H1 (cell line): ENCODE measurements around the gene CDKL5. TPM values are rescaled to one million over a fixed set of nuclear protein-coding genes. Genes with fewer than 3 reads are reported as not detected.

ENCODE experiments used
- CTCF ChIA-PET: fragments of 300-600 bp; sonication (Branson Sonifier 250); formaldehyde crosslinking; loops from one replicate; lab custom pipeline; 2021; ENCODE audit not compliant: partially characterized antibody; lab: Charles Lee
- POLR2A ChIA-PET: fragments of 300-600 bp; sonication (Branson Sonifier 250); formaldehyde crosslinking; loops from one replicate; lab custom pipeline; 2021; ENCODE audit warnings: inconsistent platforms; ENCODE audit not compliant: partially characterized antibody; lab: Charles Lee
- DNase-seq, 2 experiments: peaks; one replicate each; pipeline versions ENCODE4 v3.0.0 to v3.0.0-alpha.2; 2010 to 2022; ENCODE audit warnings: low spot score in 2 of 2, low read depth in 1 of 2, mixed read lengths in 1 of 2
- FAIRE-seq: peaks from 2 replicates; lab custom pipeline; 2011; peaks lifted over from hg19 to GRCh38; lab: Jason Lieb, UNC
- H2AFZ ChIP-seq: 2 replicates; pipeline ENCODE4 v1.8.1; 2012; ENCODE audit warnings: low read length, inconsistent platforms
- H2AK5ac ChIP-seq: 2 replicates; pipeline ENCODE4 v1.6.1; 2013; ENCODE audit warnings: low read depth, low read length
- H2BK120ac ChIP-seq: replicated peaks from 2 replicates; pipeline ENCODE3; 2013; ENCODE audit warnings: low read depth, low read length, inconsistent platforms
- H2BK12ac ChIP-seq: 2 replicates; pipeline ENCODE4 v1.6.1; 2013; ENCODE audit warnings: low read depth, low read length
- H2BK15ac ChIP-seq: 2 replicates; pipeline ENCODE4 v1.6.1; 2013; ENCODE audit warnings: low read length
- H2BK20ac ChIP-seq: 2 replicates; pipeline ENCODE4 v1.6.1; 2013; ENCODE audit warnings: low read length
- H2BK5ac ChIP-seq: 2 replicates; pipeline ENCODE4 v1.6.1; 2013; ENCODE audit warnings: low read depth, low read length
- H3K14ac ChIP-seq: 2 replicates; pipeline ENCODE4 v1.6.1; 2013; ENCODE audit warnings: inconsistent platforms; ENCODE audit not compliant: insufficient read length
- H3K18ac ChIP-seq: 2 replicates; pipeline ENCODE4 v1.6.1; 2013; ENCODE audit warnings: low read length; ENCODE audit errors: extremely low read depth
- H3K23ac ChIP-seq: 2 replicates; pipeline ENCODE4 v1.6.1; 2013; ENCODE audit warnings: inconsistent platforms; ENCODE audit not compliant: insufficient read length
- H3K23me2 ChIP-seq: 2 replicates; pipeline ENCODE4 v1.6.1; 2013; ENCODE audit warnings: low read depth, low read length
- H3K27ac ChIP-seq: 2 replicates; pipeline ENCODE4 v1.6.1; 2011; ENCODE audit warnings: low read depth, low read length, inconsistent platforms
- H3K27me3 ChIP-seq, 4 experiments: replicated peaks in 1 of 4; 1 replicate in 1 of 4; 2 replicates in 3 of 4; pipeline versions ENCODE4 v1.6.1 to v1.8.1; 2011 to 2013; ENCODE audit warnings: low read length in 3 of 4, mild to moderate bottlenecking in 3 of 4, inconsistent platforms in 2 of 4, mixed read lengths in 2 of 4, moderate library complexity in 1 of 4; ENCODE audit not compliant: control insufficient read depth in 3 of 4, insufficient read depth in 3 of 4; ENCODE audit errors: extremely low read depth in 1 of 4
- H3K36me3 ChIP-seq, 4 experiments: 2 replicates each; pipeline versions ENCODE4 v1.6.1 to v1.8.1; 2011 to 2013; ENCODE audit warnings: mild to moderate bottlenecking in 4 of 4, low read length in 3 of 4, moderate library complexity in 2 of 4, control low read depth in 1 of 4, inconsistent platforms in 1 of 4; ENCODE audit not compliant: insufficient read depth in 4 of 4, control insufficient read depth in 2 of 4
- H3K4ac ChIP-seq: replicated peaks from 2 replicates; pipeline ENCODE3; 2013; ENCODE audit warnings: low read length, low read depth, mixed read lengths, inconsistent platforms; ENCODE audit not compliant: insufficient read length
- H3K4me1 ChIP-seq, 4 experiments: replicated peaks in 1 of 4; 1 replicate in 1 of 4; 2 replicates in 3 of 4; pipeline versions ENCODE4 v1.6.1 to v1.8.1; 2011 to 2013; ENCODE audit warnings: low read length in 3 of 4, inconsistent platforms in 2 of 4, mixed read lengths in 1 of 4; ENCODE audit not compliant: insufficient read depth in 4 of 4, control insufficient read depth in 3 of 4
- H3K4me2 ChIP-seq, 2 experiments: 2 replicates each; pipeline versions ENCODE4 v1.6.1 to v1.8.1; 2011 to 2013; ENCODE audit warnings: low read depth in 2 of 2, low read length in 2 of 2, control low read depth in 1 of 2, inconsistent platforms in 1 of 2, mild to moderate bottlenecking in 1 of 2; ENCODE audit not compliant: insufficient read depth in 1 of 2
- H3K4me3 ChIP-seq, 4 experiments: fragments of 200-600, 300-600 bp in 1 of 4; sonication (generic), shearing (Covaris generic), sonication (Bioruptor Twin) in 1 of 4; 2 replicates each; pipeline versions ENCODE4 v1.5.1 to v1.8.1; 2011 to 2016; ENCODE audit warnings: low read length in 4 of 4, low read depth in 3 of 4, control low read depth in 2 of 4, inconsistent platforms in 2 of 4, mild to moderate bottlenecking in 2 of 4, mixed read lengths in 1 of 4, moderate library complexity in 1 of 4; ENCODE audit not compliant: insufficient read depth in 2 of 4; ENCODE audit errors: extremely low read depth in 1 of 4
- H3K56ac ChIP-seq: replicated peaks from 2 replicates; pipeline ENCODE3; 2013; ENCODE audit warnings: low read depth, mild to moderate bottlenecking, mixed read lengths, low read length, inconsistent platforms; ENCODE audit not compliant: insufficient read length
- H3K79me1 ChIP-seq: 2 replicates; pipeline ENCODE4 v1.6.1; 2013; ENCODE audit warnings: low read depth, low read length, control low read depth
- H3K79me2 ChIP-seq, 2 experiments: 2 replicates each; pipeline versions ENCODE4 v1.6.1 to v1.8.1; 2012 to 2013; ENCODE audit warnings: low read length in 2 of 2, mild to moderate bottlenecking in 2 of 2, inconsistent platforms in 1 of 2; ENCODE audit not compliant: insufficient read depth in 2 of 2, control insufficient read depth in 1 of 2
- H3K9ac ChIP-seq, 4 experiments: replicated peaks in 1 of 4; 1 replicate in 1 of 4; 2 replicates in 3 of 4; pipeline versions ENCODE4 v1.6.1 to v1.8.1; 2011 to 2013; ENCODE audit warnings: low read depth in 3 of 4, low read length in 3 of 4, control low read depth in 2 of 4, mild to moderate bottlenecking in 2 of 4, moderate library complexity in 2 of 4, inconsistent platforms in 1 of 4; ENCODE audit errors: extremely low read depth in 1 of 4
- H3K9me3 ChIP-seq, 2 experiments: 2 replicates each; pipeline versions ENCODE4 v1.6.1 to v1.8.1; 2012 to 2013; ENCODE audit warnings: mild to moderate bottlenecking in 2 of 2, moderate library complexity in 2 of 2, control low read depth in 1 of 2, inconsistent platforms in 1 of 2, low read depth in 1 of 2, low read length in 1 of 2, mixed read lengths in 1 of 2; ENCODE audit not compliant: insufficient read depth in 2 of 2
- H4K20me1 ChIP-seq, 2 experiments: replicated peaks in 1 of 2; 2 replicates each; pipeline versions ENCODE3 to v1.8.1; 2011 to 2013; ENCODE audit warnings: inconsistent platforms in 2 of 2, low read length in 2 of 2, mild to moderate bottlenecking in 1 of 2; ENCODE audit not compliant: insufficient read depth in 2 of 2, control insufficient read depth in 1 of 2
- H4K5ac ChIP-seq: 2 replicates; pipeline ENCODE4 v1.6.1; 2013; ENCODE audit warnings: low read length, low read depth, mixed read lengths, inconsistent platforms; ENCODE audit not compliant: insufficient read length
- H4K8ac ChIP-seq: 2 replicates; pipeline ENCODE4 v1.8.0; 2013; ENCODE audit warnings: mild to moderate bottlenecking, moderate library complexity, low read length, inconsistent platforms; ENCODE audit not compliant: insufficient read depth; ENCODE audit errors: extremely low read depth
- H4K91ac ChIP-seq: replicated peaks from 2 replicates; pipeline ENCODE3; 2013; ENCODE audit warnings: low read length, mixed read lengths, inconsistent platforms; ENCODE audit not compliant: insufficient read length
- ATF2 ChIP-seq: IDR thresholded peaks from 2 replicates; pipeline ENCODE4 v1.6.1; 2012; ENCODE audit warnings: low read length, inconsistent platforms
- ATF3 ChIP-seq: IDR thresholded peaks from 2 replicates; pipeline ENCODE4 v1.6.1; 2011; ENCODE audit warnings: low read depth, mild to moderate bottlenecking, low read length; ENCODE audit not compliant: insufficient read depth
- HDAC2 ChIP-seq, 2 experiments: fragments of 300-600 bp in 1 of 2; sonication (generic) in 1 of 2; IDR thresholded peaks; 2 replicates each; pipeline ENCODE4 v1.6.1; 2011 to 2012; ENCODE audit warnings: low read depth in 2 of 2, low read length in 2 of 2, mild to moderate bottlenecking in 2 of 2, moderate library complexity in 2 of 2, borderline replicate concordance in 1 of 2, inconsistent platforms in 1 of 2
- RAD21 ChIP-seq, 2 experiments: IDR thresholded peaks in 1 of 2; conservative IDR thresholded peaks in 1 of 2; 2 replicates each; pipeline ENCODE4 v1.6.1; 2011; ENCODE audit warnings: low read depth in 2 of 2, low read length in 2 of 2, improper control_type of control experiment in 1 of 2, inconsistent platforms in 1 of 2, mild to moderate bottlenecking in 1 of 2, moderate library complexity in 1 of 2
- WGBS, 2 experiments: shearing (Covaris generic) in 1 of 2; methylation state at CpG; one replicate each; pipeline versions ENCODE4 v1.1.6 to v1.1.7; 2013 to 2015; ENCODE audit warnings: low lambda C conversion rate in 2 of 2, mixed read lengths in 2 of 2, inconsistent platforms in 1 of 2, low coverage in 1 of 2, missing lambda C conversion rate in 1 of 2; ENCODE audit not compliant: insufficient replicate concordance in 2 of 2, insufficient coverage in 1 of 2, insufficient read length in 1 of 2; ENCODE audit errors: extremely low coverage in 1 of 2, missing lambda C conversion rate in 1 of 2; 5-methylcytosine and 5-hydroxymethylcytosine counted together
- polyA plus RNA-seq, 7 experiments: library from polyadenylated mRNA; depleted of rRNA in 3 of 7; stranded (reverse) in 5 of 7; unstranded in 2 of 7; fragments of >200 nt in 5 of 7; fragments of 200-250 nt in 2 of 7; gene quantifications; 1 replicate in 5 of 7; 2 replicates in 1 of 7; 4 replicates in 1 of 7; pipeline versions ENCODE4 v1.2.1 to v1.2.3, GENCODE V29; 2011 to 2013; ENCODE audit warnings: missing spikeins in 2 of 7, mixed read lengths in 2 of 7
- total RNA-seq: library from RNA; stranded (reverse); fragmentation: NEBNext Ultra II Directional; extraction: Animal tissue kit (Norgen Biotek cat#: 25700); gene quantifications from 2 replicates; pipeline ENCODE4 v1.2.1, GENCODE V29; 2021

CDKL5 gene
- total and polyA plus RNA-seq, 2 of the 8 experiments (the other 6 are each of a cell fraction or from before 2014, with no cell fraction given), result 5.5 to 15.6 TPM

- FAIRE-seq, result no peak
- H3K4me2 ChIP-seq, result no peak overlapping the region
- H2BK12ac ChIP-seq, result no peak overlapping the region
Measured at GRCh38 chrX:18594079-18594478, 168.7 kb downstream of the CDKL5 start.

More at GRCh38 chrX:18594079-18594478, 168.7 kb downstream of the CDKL5 start:
- H3K79me2 ChIP-seq, result no peaks in the 10 kb centered on the region
- H4K8ac ChIP-seq, result no peak overlapping the region
- H4K20me1 ChIP-seq, result no peaks in the 10 kb centered on the region
- no peak overlapping the region for H3K14ac ChIP-seq
- no peak overlapping the region for H4K5ac ChIP-seq
- H4K91ac ChIP-seq, result no peak overlapping the region
- H2AFZ ChIP-seq, result no peak overlapping the region
- no peaks in the 10 kb centered on the region for H3K27me3 ChIP-seq
- no peak overlapping the region for H3K18ac ChIP-seq
- no peak overlapping the region for H2BK15ac ChIP-seq
- WGBS, 2 experiments, result 89% methylated on average over 2 of the region's 2 CpGs; no CpG with 5 or more reads in 1 of the 2 experiments
- no peak overlapping the region for H3K56ac ChIP-seq
- DNase-seq, result no peak
- no peak overlapping the region for H2BK20ac ChIP-seq
- H2BK120ac ChIP-seq, result no peak overlapping the region
- no peak overlapping the region for H3K9ac ChIP-seq
- TF ChIP-seq RAD21 (IDR thresholded peaks at IDR 0.05 in 1 of 2, conservative IDR thresholded peaks at IDR 0.05 in 1 of 2; ENCODE audit: low read depth in 2 of 2, low read length in 2 of 2) (no peak), ATF2 (no peak), ATF3 (no peak), HDAC2 (IDR thresholded peaks at IDR 0.05; ENCODE audit: borderline replicate concordance in 1 of 2, low read depth in 2 of 2, low read length in 2 of 2) (no peak)
- no peaks in the 10 kb centered on the region for H3K9me3 ChIP-seq
- H3K23ac ChIP-seq, result no peak overlapping the region
- no peaks in the 10 kb centered on the region for H3K23me2 ChIP-seq
- H3K4me3 ChIP-seq, result no peak overlapping the region
- no peak overlapping the region for H3K4ac ChIP-seq
- CTCF ChIA-PET, result no interaction called here
- H2BK5ac ChIP-seq, result no peak overlapping the region
- H3K36me3 ChIP-seq, result peaks cover 0 to 8% (median 0%) of the 10 kb centered on the region in 4 experiments; a peak in 1 of 8 replicates
- H3K27ac ChIP-seq, result no peak overlapping the region
- no peak overlapping the region for H2AK5ac ChIP-seq
- POLR2A ChIA-PET, result no interaction called here
- H3K79me1 ChIP-seq, result no peaks in the 10 kb centered on the region
- no peaks in the 10 kb centered on the region for H3K4me1 ChIP-seq
